Colonic mucosa (tissue), 4 donors: ENCODE data around the gene PSMD7. TPM values are rescaled to one million over a fixed set of nuclear protein-coding genes. Genes with fewer than 3 reads are reported as not detected.

Experiments used
- DNase-seq: peaks from one replicate; pipeline ENCODE4 v3.0.0-alpha.2; 2020
- H3K27ac ChIP-seq: fragments of 200-600 bp; one replicate; pipeline ENCODE4 v1.8.0; 2021
- H3K27me3 ChIP-seq: fragments of 200-600 bp; one replicate; pipeline ENCODE4 v1.8.0; 2021
- H3K36me3 ChIP-seq: fragments of 200-600 bp; one replicate; pipeline ENCODE4 v1.8.0; 2021
- H3K4me1 ChIP-seq: fragments of 200-600 bp; one replicate; pipeline ENCODE4 v1.8.0; 2021; ENCODE audit warnings: mild to moderate bottlenecking
- H3K4me3 ChIP-seq: fragments of 200-600 bp; one replicate; pipeline ENCODE4 v1.8.0; 2021
- H3K9ac ChIP-seq, 2 donors: one replicate each; pipeline ENCODE4 v1.7.0; 2013; ENCODE audit warnings: control low read depth in 2 of 2, low read depth in 2 of 2, low read length in 2 of 2
- H3K9me3 ChIP-seq: fragments of 200-600 bp; one replicate; pipeline ENCODE4 v1.8.0; 2021
- intact Hi-C: fragments of 100-400 bp; cut with DNase I; formaldehyde crosslinking; loops from one replicate; pipeline ENCODE4 v1.14.1; 2022
- total RNA-seq, 2 donors: library from RNA; stranded (reverse); fragmentation: NEBNext Ultra II Directional in 1 of 2; extraction: Animal tissue kit (Norgen Biotek cat#: 25700) in 1 of 2; gene quantifications; one replicate each; pipeline ENCODE4 v1.2.1, GENCODE V29; 2021
- TF ChIP-seq, protein P1 (sequence below): fragments of 200-600 bp; IDR thresholded peaks from one replicate; pipeline ENCODE4 v1.8.0; 2022; ENCODE audit warnings: antibody characterized with exemption, mild to moderate bottlenecking
- donor health status: healthy.
- donor health status: DM: no; HTN: no; CAD: no.
- donor health status: DM: no; HTN: no; CAD: no.

Gene PSMD7
- total RNA-seq, 2 donors from 2014 or later = 80.9 to 96.8 TPM

GRCh38 chr16:74280448-74280847, 16.2 kb upstream of the PSMD7 start:
- Histone ChIP-seq H3K27me3 (no peaks in the 10 kb centered on the region), H3K27ac (no peak overlapping the region), H3K9ac (no peak overlapping the region), H3K4me3 (no peak overlapping the region), H3K36me3 (no peaks in the 10 kb centered on the region), H3K4me1 (no peaks in the 10 kb centered on the region), H3K9me3 (no peaks in the 10 kb centered on the region)
- intact Hi-C loops = no loop called here
- TF ChIP-seq, protein P1, sequence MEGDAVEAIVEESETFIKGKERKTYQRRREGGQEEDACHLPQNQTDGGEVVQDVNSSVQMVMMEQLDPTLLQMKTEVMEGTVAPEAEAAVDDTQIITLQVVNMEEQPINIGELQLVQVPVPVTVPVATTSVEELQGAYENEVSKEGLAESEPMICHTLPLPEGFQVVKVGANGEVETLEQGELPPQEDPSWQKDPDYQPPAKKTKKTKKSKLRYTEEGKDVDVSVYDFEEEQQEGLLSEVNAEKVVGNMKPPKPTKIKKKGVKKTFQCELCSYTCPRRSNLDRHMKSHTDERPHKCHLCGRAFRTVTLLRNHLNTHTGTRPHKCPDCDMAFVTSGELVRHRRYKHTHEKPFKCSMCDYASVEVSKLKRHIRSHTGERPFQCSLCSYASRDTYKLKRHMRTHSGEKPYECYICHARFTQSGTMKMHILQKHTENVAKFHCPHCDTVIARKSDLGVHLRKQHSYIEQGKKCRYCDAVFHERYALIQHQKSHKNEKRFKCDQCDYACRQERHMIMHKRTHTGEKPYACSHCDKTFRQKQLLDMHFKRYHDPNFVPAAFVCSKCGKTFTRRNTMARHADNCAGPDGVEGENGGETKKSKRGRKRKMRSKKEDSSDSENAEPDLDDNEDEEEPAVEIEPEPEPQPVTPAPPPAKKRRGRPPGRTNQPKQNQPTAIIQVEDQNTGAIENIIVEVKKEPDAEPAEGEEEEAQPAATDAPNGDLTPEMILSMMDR = no peak
- DNase-seq = no peak

GRCh38 chr16:74281300-74281699, 15.3 kb upstream of the PSMD7 start:
- TF ChIP-seq, protein P1 = no peak
- H3K27ac ChIP-seq = no peak overlapping the region
- no peak overlapping the region for H3K9ac ChIP-seq
- no peaks in the 10 kb centered on the region for H3K9me3 ChIP-seq
- no peaks in the 10 kb centered on the region for H3K36me3 ChIP-seq
- no peaks in the 10 kb centered on the region for H3K4me1 ChIP-seq
- no peak for DNase-seq
- no peak overlapping the region for H3K4me3 ChIP-seq
- H3K27me3 ChIP-seq = no peaks in the 10 kb centered on the region
- intact Hi-C loops = no loop called here

- Histone ChIP-seq H3K36me3 (no peaks in the 10 kb centered on the region), H3K27ac (no peak overlapping the region), H3K27me3 (no peaks in the 10 kb centered on the region), H3K9me3 (no peaks in the 10 kb centered on the region), H3K9ac (no peak overlapping the region), H3K4me3 (no peak overlapping the region), H3K4me1 (no peaks in the 10 kb centered on the region)
- intact Hi-C loops = no loop called here
- DNase-seq = no peak
- TF ChIP-seq, protein P1 = no peak
Observed at GRCh38 chr16:74283716-74284115, 12.9 kb upstream of the PSMD7 start.

GRCh38 chr16:74288065-74288464, 8.5 kb upstream of the PSMD7 start:
- intact Hi-C loops = no loop called here

DNA sequence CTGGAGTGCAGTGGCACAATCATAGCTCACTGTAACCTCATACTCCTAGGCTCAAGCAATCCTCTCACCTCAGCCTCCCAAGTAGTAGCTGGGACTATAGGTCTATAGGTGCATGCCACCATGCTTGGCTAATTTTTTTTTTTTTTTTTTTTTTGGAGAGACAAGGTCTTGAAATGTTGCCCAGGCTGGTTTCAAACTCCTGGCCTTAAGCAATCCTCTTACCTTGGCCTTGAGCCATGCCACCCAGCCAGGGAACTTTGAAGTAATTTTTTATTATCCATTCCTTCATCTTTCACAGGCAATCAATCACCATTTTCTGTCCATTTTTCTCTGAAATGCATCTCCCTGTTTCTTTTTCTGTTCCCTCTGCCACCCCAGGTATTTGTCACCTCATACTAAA, 6.3 kb upstream of the PSMD7 start:
- Histone ChIP-seq H3K4me3 (no peak overlapping the region), H3K9me3 (no peaks in the 10 kb centered on the region), H3K36me3 (no peaks in the 10 kb centered on the region), H3K4me1 (no peaks in the 10 kb centered on the region), H3K9ac (no peak overlapping the region), H3K27ac (no peak overlapping the region), H3K27me3 (no peaks in the 10 kb centered on the region)
- DNase-seq = no peak
- intact Hi-C loops = no loop called here
- TF ChIP-seq, protein P1 = no peak

More at GRCh38 chr16:74288065-74288464, 8.5 kb upstream of the PSMD7 start:
- no peaks in the 10 kb centered on the region for H3K27me3 ChIP-seq
- H3K9me3 ChIP-seq = no peaks in the 10 kb centered on the region
- H3K27ac ChIP-seq = no peak overlapping the region
- H3K4me1 ChIP-seq = no peaks in the 10 kb centered on the region
- no peak overlapping the region for H3K4me3 ChIP-seq
- no peak overlapping the region for H3K9ac ChIP-seq
- TF ChIP-seq, protein P1 = no peak
- no peaks in the 10 kb centered on the region for H3K36me3 ChIP-seq
- DNase-seq = no peak

DNA sequence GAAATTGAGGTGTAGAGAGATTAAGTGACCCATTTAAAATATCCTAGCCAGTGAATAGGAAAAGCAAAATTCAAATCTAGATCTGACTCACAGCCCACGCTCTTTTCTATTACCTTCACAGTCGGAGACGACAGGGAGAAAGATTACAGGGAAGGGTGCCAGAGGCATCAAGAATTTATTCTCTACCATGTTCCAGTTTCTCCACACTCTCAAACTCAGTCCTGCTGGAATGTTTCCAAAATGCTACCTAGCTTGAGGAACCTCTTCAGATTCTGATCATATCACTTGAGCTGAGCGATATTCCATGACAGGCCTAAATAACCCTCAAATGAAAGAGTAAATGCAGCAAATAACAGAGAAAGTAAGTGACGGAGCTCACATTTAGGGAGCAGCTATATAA, 5.4 kb upstream of the PSMD7 start:
- DNase-seq = no peak
- H3K4me1 ChIP-seq = no peaks in the 10 kb centered on the region
- TF ChIP-seq, protein P1 = no peak
- H3K9ac ChIP-seq = no peak overlapping the region
- H3K36me3 ChIP-seq = no peaks in the 10 kb centered on the region
- no peak overlapping the region for H3K27ac ChIP-seq
- H3K9me3 ChIP-seq = no peaks in the 10 kb centered on the region
- no peak overlapping the region for H3K4me3 ChIP-seq
- intact Hi-C loops = no loop called here
- H3K27me3 ChIP-seq = no peaks in the 10 kb centered on the region
